Cortex of kidney (tissue), 1 donor: ENCODE results near the gene DNASE1L1.
A peak's percentile ranks its signal among the peaks of the same experiment; 100 is the strongest.

Experiments used
- DNase-seq: peaks from one replicate; lab custom pipeline; 2025; lab: John Stamatoyannopoulos, UW

Gene DNASE1L1

GRCh38 chrX:154436374-154436982, 27.4 kb upstream of the DNASE1L1 start:
- no peak for DNase-seq

DNA sequence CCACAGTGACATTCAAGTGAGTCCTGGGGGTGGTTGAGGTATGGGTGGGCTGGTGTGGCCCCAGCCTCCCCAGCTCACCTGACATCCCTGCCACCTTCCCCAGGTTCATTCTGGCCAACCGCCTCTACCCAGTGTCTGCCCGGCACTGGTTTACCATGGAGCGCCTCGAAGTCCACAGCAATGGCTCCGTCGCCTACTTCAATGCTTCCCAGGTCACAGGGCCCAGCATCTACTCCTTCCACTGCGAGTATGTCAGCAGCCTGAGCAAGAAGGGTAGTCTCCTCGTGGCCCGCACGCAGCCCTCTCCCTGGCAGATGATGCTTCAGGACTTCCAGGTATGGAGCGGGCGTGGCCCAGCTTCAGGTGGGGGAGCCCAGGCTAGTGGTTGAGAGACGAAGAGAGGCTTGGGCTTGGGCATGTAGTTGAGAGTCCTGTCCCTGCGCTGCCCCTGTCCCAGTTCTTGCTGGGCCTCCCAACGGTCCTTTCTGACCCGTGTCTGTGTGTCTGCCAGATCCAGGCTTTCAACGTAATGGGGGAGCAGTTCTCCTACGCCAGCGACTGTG, 26.2 kb upstream of the DNASE1L1 start:
- DNase-seq, result no peak

GRCh38 chrX:154434394-154435168, 25.5 kb upstream of the DNASE1L1 start:
- no peak for DNase-seq

- no peak for DNase-seq
These were observed 24.6 kb upstream of the DNASE1L1 start for GRCh38 chrX:154433605-154434004.

DNA sequence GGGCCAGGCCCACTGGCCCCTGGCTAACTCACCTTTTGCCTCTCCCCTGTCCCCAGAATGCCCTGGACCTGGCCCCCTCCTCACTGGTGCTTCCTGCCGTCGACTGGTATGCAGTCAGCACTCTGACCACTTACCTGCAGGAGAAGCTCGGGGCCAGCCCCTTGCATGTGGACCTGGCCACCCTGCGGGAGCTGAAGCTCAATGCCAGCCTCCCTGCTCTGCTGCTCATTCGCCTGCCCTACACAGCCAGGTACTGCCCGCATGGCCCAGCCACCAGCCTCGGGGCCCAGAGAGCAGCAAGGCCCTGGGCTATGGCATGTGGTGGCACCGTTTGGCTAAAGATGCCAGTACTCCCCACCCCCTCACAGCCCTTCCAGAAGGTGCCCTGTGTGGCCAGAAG, 23.2 kb upstream of the DNASE1L1 start:
- DNase-seq, result no peak

DNA sequence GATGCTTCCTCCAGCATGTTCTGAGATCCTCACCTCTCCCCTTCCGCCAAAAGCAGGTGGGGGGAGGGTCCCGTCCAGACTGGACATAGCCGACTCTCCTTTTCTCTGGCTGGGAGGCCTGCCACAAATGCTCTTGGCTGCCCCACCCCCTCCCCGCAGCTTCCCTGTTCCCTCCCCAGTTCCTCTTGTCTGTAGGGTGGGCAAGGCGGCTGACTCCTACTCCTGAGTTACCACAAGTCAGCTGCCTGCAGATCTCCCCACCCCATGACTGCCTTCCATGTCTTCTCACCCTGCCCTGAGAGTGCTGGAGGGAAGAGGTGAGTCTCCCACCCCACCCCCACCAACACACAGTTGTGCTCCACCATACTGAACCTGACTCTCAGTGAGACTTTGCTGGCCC, 22.3 kb upstream of the DNASE1L1 start:
- no peak for DNase-seq

DNA sequence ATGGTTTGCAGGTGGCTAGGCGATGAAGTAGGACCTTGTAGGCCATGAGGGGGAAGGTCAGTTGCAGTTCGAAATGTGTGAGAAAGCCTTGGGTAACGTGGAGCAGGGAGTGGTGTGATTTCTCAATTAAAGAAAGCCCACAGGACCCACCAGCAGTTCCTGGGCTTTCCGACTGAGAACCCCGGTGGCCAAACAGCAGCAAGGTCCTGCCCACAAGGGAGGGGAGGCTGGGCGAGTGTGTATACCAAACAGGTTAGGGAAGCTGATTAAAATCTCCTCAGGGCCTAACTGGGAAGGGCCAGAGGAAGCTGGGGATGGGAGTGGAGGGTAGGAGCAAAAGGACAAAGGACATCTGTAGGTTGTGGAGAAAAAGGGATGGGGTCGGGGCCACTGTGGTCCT, 21.9 kb upstream of the DNASE1L1 start:
- DNase-seq, result no peak

DNA sequence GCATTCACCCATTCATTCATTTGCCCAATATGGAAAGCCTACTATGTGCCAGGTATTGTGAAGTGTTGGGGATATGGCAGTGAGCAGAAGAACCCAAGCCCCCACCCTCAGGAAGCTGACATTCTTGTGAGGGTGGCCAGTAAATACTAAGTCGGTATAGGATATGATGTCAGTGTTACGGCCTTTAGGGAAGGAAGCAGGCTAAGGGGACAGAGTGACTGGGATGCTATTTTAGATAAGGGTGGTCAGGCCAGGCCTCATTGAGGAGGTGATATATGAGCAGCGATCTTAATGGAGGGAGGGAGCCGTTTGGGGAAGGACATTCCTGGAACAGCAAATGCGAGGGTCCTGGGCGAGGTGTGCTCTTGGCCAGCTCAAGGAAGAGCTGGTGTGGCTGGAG, 21.4 kb upstream of the DNASE1L1 start:
- no peak for DNase-seq

- DNase-seq, result no peak
These were observed 20.7 kb upstream of the DNASE1L1 start for GRCh38 chrX:154429711-154430110.

DNA sequence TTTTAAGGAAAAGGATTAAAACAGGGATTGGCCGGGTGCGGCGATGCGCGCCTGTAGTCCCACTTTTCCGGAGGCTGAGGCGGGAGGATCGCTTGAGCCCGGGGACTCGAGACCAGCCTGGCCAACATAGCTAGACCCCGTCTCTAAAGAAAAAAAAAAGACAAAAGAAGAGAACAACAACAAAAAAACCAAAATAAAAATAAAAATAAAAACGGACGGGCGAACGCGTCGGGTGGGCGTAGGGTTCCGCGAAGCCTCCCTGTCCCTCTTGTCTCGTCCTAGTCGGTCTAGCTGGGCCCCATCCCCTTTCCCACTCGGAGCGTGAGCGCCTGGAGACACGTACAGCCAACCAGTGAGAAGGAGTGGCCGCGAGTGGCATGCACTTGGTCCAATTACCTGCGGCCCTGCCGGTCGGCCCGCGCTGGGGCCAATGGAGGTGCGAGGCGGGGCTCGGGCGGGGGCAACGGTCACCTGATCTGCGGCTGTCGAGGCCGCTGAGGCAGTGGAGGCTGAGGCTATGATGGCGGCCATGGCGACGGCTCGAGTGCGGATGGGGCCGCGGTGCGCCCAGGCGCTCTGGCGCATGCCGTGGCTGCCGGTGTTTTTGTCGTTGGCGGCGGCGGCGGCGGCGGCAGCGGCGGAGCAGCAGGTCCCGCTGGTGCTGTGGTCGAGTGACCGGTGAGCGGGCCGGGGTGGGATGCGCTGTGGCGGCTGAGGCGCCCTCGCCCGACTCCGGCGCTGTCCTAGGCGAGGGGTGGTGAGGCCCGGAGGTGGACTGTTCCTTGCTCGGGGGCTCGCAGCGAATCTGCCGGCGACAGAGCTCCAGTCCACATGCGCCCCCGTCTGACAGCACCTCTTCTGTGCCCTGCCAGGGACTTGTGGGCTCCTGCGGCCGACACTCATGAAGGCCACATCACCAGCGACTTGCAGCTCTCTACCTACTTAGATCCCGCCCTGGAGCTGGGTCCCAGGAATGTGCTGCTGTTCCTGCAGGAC, 19.4 kb upstream of the DNASE1L1 start, which contains the start of gene ATP6AP1:
Gene ATP6AP1 (plus strand): TSS at position 502 of the 996 bp plus-strand sequence. CDS start 16 bp downstream, at position 518.
- DNase-seq, result peak; percentile 14

DNA sequence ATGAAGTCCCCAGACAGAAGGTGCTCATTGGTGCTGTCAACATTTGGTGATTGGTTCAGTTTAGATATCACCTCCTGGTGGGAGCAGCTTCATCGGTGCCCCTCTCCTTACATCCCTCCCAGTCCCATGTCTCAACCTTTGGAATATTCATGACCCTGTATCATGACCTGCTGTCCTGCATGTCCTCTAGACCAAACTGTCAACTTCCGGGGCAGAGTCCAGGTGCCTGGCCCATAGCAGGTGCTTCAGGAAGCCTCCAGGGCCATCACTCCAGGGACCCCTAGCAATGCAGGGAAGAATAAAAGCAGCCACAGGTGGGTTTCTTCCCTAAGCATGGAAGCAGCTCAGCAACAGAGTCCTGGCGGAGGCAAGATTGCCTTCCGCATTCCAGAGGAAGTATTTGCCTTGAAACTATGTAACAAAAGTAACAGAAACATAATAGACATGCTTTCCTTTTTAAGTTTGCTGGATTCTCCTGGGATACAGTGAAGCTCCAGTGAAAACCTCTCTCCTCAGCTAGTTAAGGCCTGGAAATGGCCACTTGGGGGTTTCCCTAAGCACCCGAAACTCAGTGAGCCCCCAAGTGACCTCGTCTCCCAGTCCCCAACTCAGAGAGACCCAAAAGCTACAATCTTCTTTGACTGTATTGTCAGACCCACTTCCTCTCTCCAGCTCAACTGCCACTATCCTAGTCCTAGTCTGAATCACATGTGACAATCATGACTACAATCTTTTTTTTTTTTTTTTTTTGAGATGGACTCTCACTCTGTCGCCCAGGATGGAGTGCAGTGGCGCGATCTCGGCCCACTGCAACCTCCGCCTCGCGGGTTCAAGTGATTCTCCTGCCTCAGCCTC, 18.1 kb upstream of the DNASE1L1 start:
- no peak for DNase-seq

GRCh38 chrX:154420402-154420756, 11.3 kb upstream of the DNASE1L1 start:
- no peak for DNase-seq

- DNase-seq, result no peak
These were observed 10.8 kb upstream of the DNASE1L1 start for GRCh38 chrX:154419688-154420401.

DNA sequence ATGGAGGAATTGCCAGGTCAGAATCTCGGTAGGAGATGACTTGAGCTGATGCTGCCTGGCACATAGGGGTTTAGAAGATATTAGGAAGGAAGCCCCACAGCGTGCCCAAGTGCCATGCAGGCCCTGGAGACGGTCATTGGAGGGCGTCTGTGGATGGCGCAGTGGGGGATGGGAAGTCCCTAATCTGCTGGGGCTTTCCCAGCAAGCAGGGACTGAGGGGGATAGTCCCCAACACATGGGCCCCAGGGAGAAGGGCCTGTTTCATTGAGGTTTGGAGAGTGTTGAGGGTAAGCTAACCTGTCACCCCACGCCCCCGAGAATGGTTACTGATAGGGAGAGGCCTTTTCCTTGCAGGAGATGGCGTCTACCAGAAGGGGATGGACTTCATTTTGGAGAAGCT, 10.1 kb upstream of the DNASE1L1 start:
- DNase-seq, result no peak

DNA sequence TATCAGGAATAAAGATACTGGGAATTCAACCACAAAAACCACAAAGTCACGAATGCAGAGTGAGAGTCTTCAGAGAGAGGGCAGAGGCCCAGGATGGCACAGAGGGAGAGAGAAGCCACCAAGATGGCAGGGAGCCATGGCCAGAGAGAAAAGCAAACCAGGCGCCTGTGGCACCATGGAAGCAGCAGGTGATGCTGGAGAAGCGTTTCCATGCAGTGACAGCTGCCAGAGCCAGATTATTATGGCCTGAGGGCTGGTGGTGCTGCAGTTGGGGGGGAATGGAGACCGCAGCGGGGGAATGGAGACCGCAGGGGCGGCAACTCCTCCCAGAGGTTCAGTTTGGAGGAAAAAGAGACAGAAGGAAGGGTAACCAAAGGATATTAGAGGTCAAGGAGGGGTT, 8.1 kb upstream of the DNASE1L1 start:
- no peak for DNase-seq

DNA sequence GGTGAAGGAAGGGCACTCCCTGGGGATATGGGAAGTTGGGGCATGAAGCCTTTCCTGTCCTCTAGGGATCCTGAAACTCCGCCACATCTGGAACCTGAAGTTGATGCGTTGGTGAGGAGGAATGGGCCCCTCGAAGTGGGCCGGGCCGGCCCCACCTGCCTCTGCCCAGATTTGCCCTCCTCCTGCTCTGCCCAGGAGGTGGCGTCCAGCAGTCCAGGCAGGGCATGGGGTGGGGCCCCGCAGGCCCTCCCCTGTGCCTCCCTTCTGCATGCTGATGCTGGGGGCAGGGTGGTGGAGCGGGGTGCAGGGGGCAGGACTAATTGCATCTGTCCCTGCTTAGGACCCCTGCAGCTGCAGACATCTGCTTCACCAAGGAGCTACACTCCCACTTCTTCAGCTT, 4.1 kb upstream of the DNASE1L1 start:
- DNase-seq, result no peak

DNA sequence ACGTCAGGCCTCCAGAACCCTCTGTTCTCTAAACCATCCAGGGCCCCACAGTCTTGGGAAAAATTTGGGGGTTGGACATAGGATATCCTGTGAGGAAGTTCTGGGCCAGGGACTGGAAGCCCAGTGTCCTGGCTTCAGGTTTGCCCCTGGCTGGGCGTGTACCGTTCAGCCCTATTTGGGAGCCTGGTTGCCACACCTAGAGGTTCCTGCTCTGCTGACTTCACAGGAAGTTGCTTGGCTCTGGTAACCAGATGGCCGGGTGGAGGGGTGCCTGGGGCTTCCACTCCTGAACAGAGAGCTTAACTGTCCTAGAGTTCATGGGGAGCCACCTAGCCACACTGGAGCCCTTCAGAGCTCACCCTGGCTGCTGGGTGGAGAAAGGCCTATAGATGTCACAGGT, 3.4 kb upstream of the DNASE1L1 start:
- no peak for DNase-seq

GRCh38 chrX:154411981-154412340, 2.9 kb upstream of the DNASE1L1 start:
- no peak for DNase-seq

GRCh38 chrX:154408659-154409221, 314 bp downstream of the DNASE1L1 start:
- no peak for DNase-seq

DNA sequence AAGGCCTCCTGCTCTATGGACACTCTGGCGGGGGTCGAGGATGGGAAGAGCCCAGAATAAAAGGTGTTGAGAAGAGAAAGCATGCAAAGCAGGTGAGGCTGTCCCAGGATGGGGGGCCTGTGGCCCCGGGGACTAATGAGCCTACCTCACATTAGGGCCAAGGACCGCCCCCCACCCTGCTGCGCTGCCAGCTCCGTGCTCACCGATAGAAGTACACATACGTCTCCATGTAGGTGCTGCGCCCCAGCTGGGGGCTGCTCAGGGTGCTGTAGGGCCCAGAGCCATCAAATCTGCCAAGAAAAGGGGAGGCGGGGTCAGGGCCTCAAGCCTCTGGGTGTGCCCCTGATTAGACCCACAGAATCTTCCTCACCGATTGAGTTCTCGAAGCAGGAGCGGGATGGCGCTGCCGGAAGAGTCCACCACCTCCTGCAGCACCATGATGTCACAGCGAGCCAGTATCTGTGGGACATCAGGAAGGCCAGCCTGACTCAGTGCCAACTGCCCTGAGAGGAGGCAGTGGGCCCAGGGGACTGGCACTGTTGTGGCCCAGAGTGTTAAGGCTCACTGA, 4.3 kb downstream of the DNASE1L1 start:
- no peak for DNase-seq
